HUES6 (cell line): ENCODE results near the gene ABCG1.

Experiments used
- H3K27ac ChIP-seq: 2 replicates; pipeline ENCODE4 v1.7.0; 2013; ENCODE audit warnings: low read depth, mild to moderate bottlenecking, low read length, inconsistent platforms
- H3K27me3 ChIP-seq: 2 replicates; pipeline ENCODE4 v1.6.1; 2013; ENCODE audit warnings: low read length; ENCODE audit not compliant: control insufficient read depth, insufficient read depth
- H3K36me3 ChIP-seq: 2 replicates; pipeline ENCODE4 v1.6.1; 2013; ENCODE audit warnings: low read length; ENCODE audit not compliant: control insufficient read depth, insufficient read depth
- H3K4me1 ChIP-seq: 2 replicates; pipeline ENCODE4 v1.6.1; 2013; ENCODE audit warnings: low read length; ENCODE audit not compliant: control insufficient read depth, insufficient read depth
- H3K4me3 ChIP-seq: 2 replicates; pipeline ENCODE4 v1.5.1; 2013; ENCODE audit warnings: low read depth, low read length
- H3K9ac ChIP-seq: one replicate; pipeline ENCODE4 v1.6.1; 2013; ENCODE audit warnings: mild to moderate bottlenecking, low read length
- H3K9me3 ChIP-seq: 2 replicates; pipeline ENCODE4 v1.6.1; 2013; ENCODE audit warnings: low read depth, low read length; ENCODE audit not compliant: control insufficient read depth, insufficient read depth

The ABCG1 gene

GRCh38 chr21:42193131-42193671, 25.7 kb upstream of the ABCG1 start:
- H3K4me3 ChIP-seq, result no peak overlapping the region
- no peak overlapping the region for H3K27ac ChIP-seq
- H3K27me3 ChIP-seq, result no peaks in the 10 kb centered on the region
- H3K9me3 ChIP-seq, result no peaks in the 10 kb centered on the region
- no peaks in the 10 kb centered on the region for H3K4me1 ChIP-seq
- H3K9ac ChIP-seq, result no peak overlapping the region
- H3K36me3 ChIP-seq, result no peaks in the 10 kb centered on the region

DNA sequence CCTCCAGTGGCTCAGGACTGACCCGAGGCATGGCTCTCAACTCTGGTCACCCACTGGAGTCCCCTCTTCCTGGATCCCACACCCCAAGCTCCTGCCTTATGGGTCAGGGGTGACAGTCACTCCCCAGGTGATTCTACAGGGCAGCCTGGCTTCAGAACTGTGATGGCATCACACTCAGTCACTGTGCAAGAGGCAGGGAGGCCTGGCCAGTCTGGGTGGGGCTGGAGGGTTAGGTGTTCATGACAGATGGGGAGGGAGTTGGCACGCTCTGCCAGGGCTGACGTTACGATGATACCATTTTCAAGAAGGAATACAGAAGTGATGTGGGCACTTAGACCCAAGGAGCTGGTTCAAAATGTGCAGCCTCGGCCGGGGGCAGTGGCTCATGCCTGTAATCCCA, 25.2 kb upstream of the ABCG1 start:
- Histone ChIP-seq H3K4me1 (no peaks in the 10 kb centered on the region), H3K9ac (no peak overlapping the region), H3K36me3 (no peaks in the 10 kb centered on the region), H3K27ac (no peak overlapping the region), H3K9me3 (no peaks in the 10 kb centered on the region), H3K27me3 (no peaks in the 10 kb centered on the region), H3K4me3 (no peak overlapping the region)

- no peak overlapping the region for H3K27ac ChIP-seq
- no peak overlapping the region for H3K9ac ChIP-seq
- no peak overlapping the region for H3K4me3 ChIP-seq
- no peaks in the 10 kb centered on the region for H3K4me1 ChIP-seq
- no peaks in the 10 kb centered on the region for H3K27me3 ChIP-seq
- no peaks in the 10 kb centered on the region for H3K9me3 ChIP-seq
- H3K36me3 ChIP-seq, result no peaks in the 10 kb centered on the region
Measured at GRCh38 chr21:42194863-42195262, 24.1 kb upstream of the ABCG1 start.

DNA sequence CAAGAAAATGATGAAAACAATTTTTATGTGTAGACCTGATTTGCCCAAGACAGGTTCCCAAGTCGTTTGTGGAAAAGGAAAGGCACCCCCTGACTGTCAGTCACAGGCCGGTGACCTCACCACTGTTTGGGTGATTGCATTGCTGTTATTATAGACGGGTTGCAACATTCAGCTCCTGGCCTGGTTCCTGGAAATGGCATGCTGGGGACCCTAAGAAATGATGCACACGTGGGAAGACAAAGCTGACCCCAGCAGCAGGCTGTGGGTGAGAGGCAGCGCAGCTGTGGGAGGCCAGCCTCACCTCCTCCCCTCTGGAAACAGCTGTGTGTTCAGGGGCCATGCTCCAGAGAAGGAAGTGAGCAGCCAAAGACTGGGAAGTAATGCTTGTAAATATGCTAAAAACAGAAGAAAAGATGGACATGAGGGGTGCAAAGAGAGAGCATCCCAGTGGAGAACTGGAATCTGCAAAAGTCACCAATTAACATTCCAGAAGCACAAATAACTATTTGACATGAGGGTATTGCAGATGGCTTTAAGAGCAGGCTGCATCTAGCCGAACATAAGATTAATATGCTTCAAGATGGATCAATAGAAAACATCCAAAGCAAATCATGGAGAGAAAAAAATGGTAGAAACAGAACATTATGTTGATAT, 23.4 kb upstream of the ABCG1 start:
- Histone ChIP-seq H3K27ac (no peak overlapping the region), H3K36me3 (no peaks in the 10 kb centered on the region), H3K4me1 (no peaks in the 10 kb centered on the region), H3K9ac (no peak overlapping the region), H3K27me3 (no peaks in the 10 kb centered on the region), H3K9me3 (no peaks in the 10 kb centered on the region), H3K4me3 (no peak overlapping the region)

DNA sequence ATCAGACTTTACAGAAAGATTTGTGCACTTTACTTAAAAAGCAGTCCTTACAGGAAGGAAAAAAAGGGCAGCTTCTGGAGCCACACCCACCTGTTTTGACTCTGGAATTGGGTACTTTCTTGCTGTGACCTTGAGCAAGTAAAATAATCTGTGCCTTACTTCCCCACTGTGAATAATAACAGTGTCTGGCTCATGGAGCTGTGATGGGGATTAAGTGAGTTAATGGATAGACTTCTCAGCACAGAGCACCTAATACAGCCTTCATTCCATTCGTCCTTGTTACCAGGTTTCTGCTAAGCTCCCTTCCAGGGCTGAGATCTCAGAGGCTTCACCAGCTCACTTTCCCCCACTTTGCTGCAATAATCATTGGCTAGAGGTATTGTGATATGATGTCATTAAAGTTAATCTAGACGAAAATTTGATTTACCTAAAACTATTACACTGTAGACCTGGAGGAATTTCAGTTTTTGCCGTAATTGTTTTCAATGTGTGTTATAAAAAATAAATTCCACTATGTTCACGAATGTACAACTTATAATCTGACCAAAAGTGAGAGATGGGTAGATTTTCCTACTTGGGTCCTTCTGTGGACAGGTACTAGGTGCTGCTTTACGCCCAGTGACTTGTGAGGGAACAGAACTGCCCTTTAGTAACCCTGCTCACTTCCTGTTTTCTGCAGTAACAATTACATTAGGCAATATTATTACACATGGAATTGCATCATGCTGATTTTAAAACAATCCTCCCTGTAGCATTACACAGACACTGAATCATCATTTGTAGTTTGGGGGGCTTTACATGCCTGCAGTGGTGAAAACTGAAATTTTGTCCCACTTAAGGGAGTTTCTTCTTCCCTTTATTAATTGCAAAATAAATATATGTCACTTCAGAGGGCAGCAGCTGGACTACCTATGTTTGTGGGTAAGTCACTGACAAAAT, 19.7 kb upstream of the ABCG1 start:
- Histone ChIP-seq H3K27me3 (no peaks in the 10 kb centered on the region), H3K9ac (no peak overlapping the region), H3K36me3 (no peaks in the 10 kb centered on the region), H3K4me1 (no peaks in the 10 kb centered on the region), H3K4me3 (no peak overlapping the region), H3K9me3 (no peaks in the 10 kb centered on the region), H3K27ac (no peak overlapping the region)

DNA sequence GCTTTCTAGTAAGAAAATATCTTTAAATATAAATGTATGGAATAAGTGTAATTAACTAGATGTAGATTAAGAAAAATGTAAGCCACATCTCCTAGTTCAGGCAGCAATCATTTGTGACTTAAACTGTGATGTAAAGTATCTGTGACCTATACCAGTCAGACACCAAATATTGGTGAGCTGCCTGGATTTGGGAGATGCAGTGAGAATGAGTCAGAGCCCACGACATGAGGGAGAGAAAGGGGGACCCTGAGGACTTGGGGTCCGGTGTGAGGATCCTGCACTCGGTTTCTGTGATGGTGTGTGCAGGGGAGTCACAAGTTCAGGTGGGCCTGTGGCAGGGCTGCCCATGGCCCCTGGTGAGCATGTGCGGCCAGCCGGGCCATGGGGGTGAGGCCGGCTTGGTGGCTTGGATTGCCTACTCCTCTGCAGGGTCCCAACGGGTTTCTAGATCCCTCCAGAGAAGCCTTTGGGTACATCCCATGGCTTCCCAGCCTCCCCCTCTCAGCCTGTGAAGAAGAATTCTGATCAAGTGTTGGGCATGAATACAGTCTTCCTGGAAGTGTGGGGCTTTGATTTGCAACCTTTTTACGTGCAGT, 19.0 kb upstream of the ABCG1 start:
- no peaks in the 10 kb centered on the region for H3K36me3 ChIP-seq
- no peaks in the 10 kb centered on the region for H3K27me3 ChIP-seq
- no peak overlapping the region for H3K27ac ChIP-seq
- H3K9ac ChIP-seq, result no peak overlapping the region
- H3K4me3 ChIP-seq, result no peak overlapping the region
- no peaks in the 10 kb centered on the region for H3K9me3 ChIP-seq
- H3K4me1 ChIP-seq, result no peaks in the 10 kb centered on the region

DNA sequence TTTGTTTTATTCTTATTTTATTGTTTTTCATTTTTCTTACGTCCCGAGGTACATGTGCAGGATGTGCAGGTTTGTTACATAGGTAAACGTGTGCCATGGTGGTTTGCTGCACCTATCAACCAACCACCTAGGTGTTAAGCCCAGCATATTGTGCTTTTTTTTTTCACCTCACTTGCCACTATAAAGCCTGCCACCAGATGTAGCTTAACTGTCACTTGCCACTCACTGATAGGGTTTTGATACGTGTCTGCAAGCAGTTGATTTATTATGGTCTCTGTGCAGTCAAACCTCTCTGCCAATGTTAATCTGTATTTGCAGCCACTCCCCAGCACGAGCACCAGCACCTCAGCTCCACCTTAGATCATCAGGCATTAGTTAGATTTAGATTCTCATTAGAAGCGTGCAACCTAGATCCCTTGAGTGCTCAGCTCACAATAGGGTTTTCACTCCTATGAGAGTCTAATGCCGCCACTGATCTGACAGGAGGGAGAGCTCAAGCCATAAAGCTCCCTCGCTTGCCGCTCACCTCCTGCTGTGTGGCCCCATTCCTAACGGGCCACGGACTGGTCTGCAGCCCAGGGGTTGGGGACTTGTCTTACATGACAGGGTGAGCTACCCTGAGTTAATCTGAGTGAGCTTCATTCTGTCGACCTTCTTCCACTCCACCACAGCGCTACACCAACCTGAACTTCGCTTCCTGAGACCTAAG, 17.9 kb upstream of the ABCG1 start:
- Histone ChIP-seq H3K4me3 (no peak overlapping the region), H3K4me1 (no peaks in the 10 kb centered on the region), H3K9ac (no peak overlapping the region), H3K36me3 (no peaks in the 10 kb centered on the region), H3K27ac (no peak overlapping the region), H3K9me3 (no peaks in the 10 kb centered on the region), H3K27me3 (no peaks in the 10 kb centered on the region)

DNA sequence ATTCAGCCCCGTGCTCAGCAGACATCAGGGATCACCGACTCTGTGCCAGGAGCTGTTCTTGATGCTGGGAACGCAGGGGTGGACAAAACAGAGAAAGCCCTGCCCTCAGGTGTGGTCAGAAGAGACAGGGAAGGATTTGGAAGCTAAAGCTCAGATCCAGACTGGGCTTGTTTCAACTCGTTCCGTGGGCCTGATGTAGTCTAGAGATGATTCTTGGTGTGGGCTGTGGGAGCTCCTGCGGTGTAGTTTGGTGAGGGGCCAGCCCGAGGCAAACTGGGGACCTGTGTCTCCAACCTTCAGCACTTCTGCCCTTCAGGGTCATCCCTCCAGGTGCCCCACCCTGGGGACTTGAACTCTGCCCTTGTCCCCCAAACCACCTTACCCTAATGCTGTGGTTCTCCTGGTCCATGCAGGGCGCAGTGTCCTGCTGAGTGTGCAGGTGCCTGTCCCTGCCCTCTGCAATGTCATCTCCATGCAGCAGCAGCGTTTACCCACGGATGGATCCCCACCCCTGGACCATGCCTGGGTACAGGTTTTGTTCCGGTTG, 17.3 kb upstream of the ABCG1 start:
- Histone ChIP-seq H3K36me3 (no peaks in the 10 kb centered on the region), H3K27me3 (no peaks in the 10 kb centered on the region), H3K4me3 (no peak overlapping the region), H3K4me1 (no peaks in the 10 kb centered on the region), H3K9me3 (no peaks in the 10 kb centered on the region), H3K27ac (no peak overlapping the region), H3K9ac (no peak overlapping the region)

DNA sequence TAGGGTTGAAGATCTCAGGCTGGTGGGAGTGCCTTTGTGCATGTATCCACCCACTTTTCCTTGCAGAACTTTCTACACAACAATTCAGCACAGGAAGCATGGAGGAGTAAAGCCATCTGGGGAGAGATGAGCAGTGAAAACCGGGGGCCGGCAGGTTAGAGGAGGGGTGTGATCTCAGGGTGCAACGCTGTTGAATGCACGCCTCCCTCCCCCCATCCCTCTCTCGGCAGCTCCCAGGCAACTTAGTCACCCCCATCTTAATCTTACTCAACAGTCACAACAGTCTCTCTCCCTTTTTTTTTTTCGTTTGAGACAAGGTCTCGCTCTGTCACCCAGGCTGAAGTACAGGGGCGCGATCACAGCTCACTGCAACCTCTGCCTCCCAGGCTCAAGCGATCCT, 16.6 kb upstream of the ABCG1 start:
- Histone ChIP-seq H3K36me3 (no peaks in the 10 kb centered on the region), H3K27ac (no peak overlapping the region), H3K9me3 (no peaks in the 10 kb centered on the region), H3K9ac (no peak overlapping the region), H3K27me3 (no peaks in the 10 kb centered on the region), H3K4me3 (no peak overlapping the region), H3K4me1 (no peaks in the 10 kb centered on the region)

GRCh38 chr21:42203321-42203720, 15.6 kb upstream of the ABCG1 start:
- H3K4me1 ChIP-seq, result no peaks in the 10 kb centered on the region
- no peaks in the 10 kb centered on the region for H3K36me3 ChIP-seq
- no peak overlapping the region for H3K9ac ChIP-seq
- no peak overlapping the region for H3K27ac ChIP-seq
- no peaks in the 10 kb centered on the region for H3K27me3 ChIP-seq
- H3K4me3 ChIP-seq, result no peak overlapping the region
- H3K9me3 ChIP-seq, result no peaks in the 10 kb centered on the region
